Ovary (tissue), 3 donors: Measurements from ENCODE around the gene TVP23B.
"Not testable (repeated sequence)": the region's sequence is repeated elsewhere in the genome, so short reads cannot be mapped to it uniquely, and the experiment has no call there.

ENCODE experiments used
- CTCF ChIP-seq, 3 donors: fragments of 450-650 bp in 2 of 3; fragments of 200-600 bp in 1 of 3; IDR thresholded peaks; one replicate each; pipeline versions ENCODE4 v1.5.1 to v1.8.0; 2016 to 2022; ENCODE audit warnings: antibody characterized with exemption in 3 of 3, mild to moderate bottlenecking in 1 of 3
- EP300 ChIP-seq: sonication (generic); formaldehyde crosslinking; IDR thresholded peaks from one replicate; pipeline ENCODE4 v1.6.1; 2017; ENCODE audit warnings: antibody characterized with exemption
- POLR2A ChIP-seq: fragments of 450-650 bp; IDR thresholded peaks from one replicate; pipeline ENCODE4 v1.6.1; 2017; ENCODE audit warnings: antibody characterized with exemption, mild to moderate bottlenecking, moderate library complexity
- donor health status: DM: no; HTN: no; CAD: no.

DNA sequence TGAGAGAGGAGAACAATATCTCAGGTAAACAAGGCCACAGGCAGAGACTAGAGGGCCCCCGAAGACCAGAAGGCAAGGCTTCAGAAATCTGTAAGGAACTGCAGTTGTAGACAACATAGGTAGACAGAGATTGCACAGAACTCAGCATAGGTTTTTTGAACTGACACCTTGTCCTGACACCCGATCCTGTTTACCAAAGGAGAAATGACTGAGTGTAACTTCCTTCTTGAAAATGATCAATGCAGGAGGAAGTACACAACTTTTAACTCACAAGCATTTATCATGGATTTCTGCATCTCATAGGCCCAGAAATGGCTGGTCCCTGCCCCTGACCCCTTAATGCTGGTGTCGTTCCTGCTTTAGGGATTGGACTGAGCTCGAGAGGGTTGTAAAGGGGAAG lies 36.3 kb upstream of the TVP23B start:
- TF ChIP-seq CTCF (IDR thresholded peaks at IDR 0.05); POLR2A; EP300: not testable (repeated sequence)
